AG04450 (cell line): ENCODE results near the gene GGTLC2. TPM values are rescaled to one million over a fixed set of nuclear protein-coding genes. Genes with fewer than 3 reads are reported as not detected.

Experiments used
- CTCF ChIA-PET: fragments of 300-600, 350-600 bp; formaldehyde crosslinking; extraction: SDS; loops from one replicate; lab custom pipeline; 2022; ENCODE audit warnings: antibody characterized with exemption, inconsistent platforms; lab: Charles Lee
- POLR2A ChIA-PET: fragments of 350-600 bp; formaldehyde crosslinking; extraction: SDS; loops from one replicate; lab custom pipeline; 2021; ENCODE audit warnings: antibody characterized with exemption, inconsistent platforms; lab: Yijun Ruan, JAX
- DNase-seq: peaks from one replicate; pipeline ENCODE4 v3.0.0-alpha.2; 2011; ENCODE audit warnings: low read depth, low spot score
- H3K27ac ChIP-seq: one replicate; pipeline ENCODE4 v1.5.1; 2012; ENCODE audit warnings: low read depth, low read length, control low read depth
- H3K27me3 ChIP-seq: one replicate; pipeline ENCODE4 v1.6.0; 2012; ENCODE audit warnings: low read length; ENCODE audit not compliant: control insufficient read depth, insufficient read depth
- H3K4me3 ChIP-seq: 2 replicates; pipeline ENCODE4 v1.5.1; 2011; ENCODE audit warnings: mild to moderate bottlenecking, low read depth, low read length, control low read depth
- H3K9me3 ChIP-seq: 2 replicates; pipeline ENCODE4 v1.5.1; 2012; ENCODE audit warnings: low read length; ENCODE audit not compliant: control insufficient read depth, insufficient read depth
- polyA plus RNA-seq: library from polyadenylated mRNA; depleted of rRNA; stranded (reverse); fragments of >200 nt; gene quantifications from 2 replicates; pipeline ENCODE4 v1.2.3, GENCODE V29; 2011
- TF ChIP-seq, protein P1 (sequence below): IDR thresholded peaks from 2 replicates; pipeline ENCODE4 v1.5.1; 2011; ENCODE audit warnings: low read depth, low read length, control low read depth, inconsistent platforms

Gene GGTLC2
- polyA plus RNA-seq, 1 experiment: not detected

DNA sequence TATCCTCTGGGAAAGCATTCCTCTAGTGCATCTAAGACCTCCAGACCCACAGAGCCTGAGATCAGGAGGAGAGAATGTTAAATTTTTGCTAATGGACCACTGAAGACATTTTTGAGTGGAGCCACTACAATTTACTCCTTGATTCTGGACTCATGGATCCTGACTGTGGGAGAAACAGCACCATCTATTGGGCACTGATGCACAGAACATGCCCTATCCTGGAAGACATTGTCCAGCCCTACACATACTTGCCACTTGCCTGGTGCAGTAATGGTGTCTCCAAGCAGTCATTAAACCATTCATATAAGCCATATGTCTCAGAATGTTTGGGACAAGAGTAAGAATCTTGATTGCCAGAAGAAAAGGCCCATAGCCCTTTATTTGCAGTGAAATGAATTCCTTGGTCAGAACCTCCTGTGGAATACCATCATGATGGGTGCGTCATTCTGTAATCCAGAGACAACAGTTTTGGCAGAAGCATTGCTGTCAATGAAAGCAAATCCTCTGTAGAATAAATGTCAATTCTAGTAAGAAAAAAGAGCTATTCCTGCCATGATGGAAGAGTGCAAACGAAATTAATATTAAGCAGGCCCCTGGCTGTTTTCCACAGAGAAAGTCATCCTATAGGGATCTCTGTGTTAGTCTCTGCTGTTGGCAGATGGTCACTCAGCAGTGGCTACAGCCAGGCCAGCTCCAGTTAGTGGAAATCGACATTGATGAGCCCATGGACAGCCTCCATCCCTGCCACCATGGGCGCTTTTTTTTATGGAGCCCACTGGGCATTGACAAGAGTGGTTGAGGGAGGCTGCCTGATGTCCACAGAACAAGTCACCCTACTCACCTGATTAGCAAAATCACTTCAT lies 43.5 kb downstream of the GGTLC2 start:
- CTCF ChIA-PET: interaction anchor here (0.6 to 1.0 kb wide), 6 partner anchors 21 to 97 kb away, joined by 3 to 6 read pairs (median 4); no protein-coding TSS in a partner anchor
- POLR2A ChIA-PET: no interaction called here
- Histone ChIP-seq H3K4me3 (no peak overlapping the region), H3K27me3 (peaks cover 7% of the 10 kb centered on the region), H3K27ac (no peak overlapping the region), H3K9me3 (no peaks in the 10 kb centered on the region)
- TF ChIP-seq, protein P1, sequence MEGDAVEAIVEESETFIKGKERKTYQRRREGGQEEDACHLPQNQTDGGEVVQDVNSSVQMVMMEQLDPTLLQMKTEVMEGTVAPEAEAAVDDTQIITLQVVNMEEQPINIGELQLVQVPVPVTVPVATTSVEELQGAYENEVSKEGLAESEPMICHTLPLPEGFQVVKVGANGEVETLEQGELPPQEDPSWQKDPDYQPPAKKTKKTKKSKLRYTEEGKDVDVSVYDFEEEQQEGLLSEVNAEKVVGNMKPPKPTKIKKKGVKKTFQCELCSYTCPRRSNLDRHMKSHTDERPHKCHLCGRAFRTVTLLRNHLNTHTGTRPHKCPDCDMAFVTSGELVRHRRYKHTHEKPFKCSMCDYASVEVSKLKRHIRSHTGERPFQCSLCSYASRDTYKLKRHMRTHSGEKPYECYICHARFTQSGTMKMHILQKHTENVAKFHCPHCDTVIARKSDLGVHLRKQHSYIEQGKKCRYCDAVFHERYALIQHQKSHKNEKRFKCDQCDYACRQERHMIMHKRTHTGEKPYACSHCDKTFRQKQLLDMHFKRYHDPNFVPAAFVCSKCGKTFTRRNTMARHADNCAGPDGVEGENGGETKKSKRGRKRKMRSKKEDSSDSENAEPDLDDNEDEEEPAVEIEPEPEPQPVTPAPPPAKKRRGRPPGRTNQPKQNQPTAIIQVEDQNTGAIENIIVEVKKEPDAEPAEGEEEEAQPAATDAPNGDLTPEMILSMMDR: peak; percentile 84
- DNase-seq: peak; percentile 38

DNA sequence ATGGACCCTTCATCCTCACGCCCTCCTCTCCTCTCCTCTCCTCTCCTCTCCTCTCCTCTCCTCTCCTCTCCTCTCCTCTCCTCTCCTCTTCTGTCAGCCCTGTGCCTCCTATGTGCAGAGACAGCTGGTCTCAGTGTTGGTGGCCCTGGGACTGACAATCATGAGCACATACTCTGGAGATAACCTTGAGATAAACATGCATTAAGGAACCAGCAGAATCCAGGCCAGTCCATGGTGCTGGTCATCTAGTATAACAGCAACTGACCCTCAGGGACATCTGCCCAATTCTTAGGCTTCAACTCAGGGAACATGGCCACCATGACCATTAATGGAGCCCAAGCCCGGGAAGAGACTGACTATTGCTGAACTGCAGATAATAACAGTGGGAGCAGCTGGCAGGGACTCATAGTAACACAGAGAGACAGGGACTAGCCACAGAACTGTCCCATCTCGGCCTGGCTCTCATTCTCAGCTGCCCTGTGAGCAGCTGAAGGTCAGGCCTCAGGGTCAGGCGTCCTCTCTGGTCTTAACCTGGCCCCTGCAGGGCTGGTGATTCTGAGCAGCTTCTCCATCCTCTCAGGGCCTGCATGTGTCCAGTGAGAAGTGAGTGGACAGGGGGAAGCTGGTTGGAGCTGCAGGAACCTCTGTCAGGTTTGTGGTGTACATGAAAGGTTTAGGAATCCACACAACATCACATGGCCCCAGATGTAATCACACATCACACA lies 45.4 kb downstream of the GGTLC2 start:
- H3K27me3 ChIP-seq: peaks cover 7% of the 10 kb centered on the region
- TF ChIP-seq, protein P1: no peak
- CTCF ChIA-PET: interaction anchor here (0.7 to 1.5 kb wide), 4 partner anchors 20 to 186 kb away, joined by 3 to 11 read pairs (median 4); no protein-coding TSS in a partner anchor
- POLR2A ChIA-PET: no interaction called here
- no peak overlapping the region for H3K4me3 ChIP-seq
- DNase-seq: no peak
- H3K27ac ChIP-seq: no peak overlapping the region
- H3K9me3 ChIP-seq: no peaks in the 10 kb centered on the region

DNA sequence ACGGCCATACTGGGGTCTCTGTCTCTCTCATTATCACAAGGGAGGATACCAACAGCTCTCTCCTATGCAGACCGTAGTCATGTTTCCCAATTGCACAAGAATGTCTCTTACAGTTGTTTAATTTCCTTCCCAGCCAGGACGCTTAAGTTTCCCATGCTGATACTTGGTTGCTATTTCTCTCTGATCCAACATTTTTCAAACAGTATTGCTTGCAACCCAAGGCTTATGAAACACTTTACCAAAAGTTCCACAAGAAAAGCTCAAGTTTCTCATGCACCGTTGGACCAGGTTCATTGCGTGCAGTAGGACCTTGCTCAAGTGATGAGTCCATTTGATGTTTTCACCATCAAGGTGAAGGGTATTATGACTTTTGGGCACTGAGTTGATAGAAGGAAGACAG lies 46.6 kb downstream of the GGTLC2 start:
- no peak overlapping the region for H3K27ac ChIP-seq
- TF ChIP-seq, protein P1: no peak
- ChIA-PET POLR2A (no interaction called here), CTCF (interaction anchor here (1.0 to 1.2 kb wide), 3 partner anchors 13 to 19 kb away, joined by 3 read pairs; no protein-coding TSS in a partner anchor)
- no peak overlapping the region for H3K4me3 ChIP-seq
- H3K27me3 ChIP-seq: peaks cover 7% of the 10 kb centered on the region
- no peaks in the 10 kb centered on the region for H3K9me3 ChIP-seq
- no peak for DNase-seq

DNA sequence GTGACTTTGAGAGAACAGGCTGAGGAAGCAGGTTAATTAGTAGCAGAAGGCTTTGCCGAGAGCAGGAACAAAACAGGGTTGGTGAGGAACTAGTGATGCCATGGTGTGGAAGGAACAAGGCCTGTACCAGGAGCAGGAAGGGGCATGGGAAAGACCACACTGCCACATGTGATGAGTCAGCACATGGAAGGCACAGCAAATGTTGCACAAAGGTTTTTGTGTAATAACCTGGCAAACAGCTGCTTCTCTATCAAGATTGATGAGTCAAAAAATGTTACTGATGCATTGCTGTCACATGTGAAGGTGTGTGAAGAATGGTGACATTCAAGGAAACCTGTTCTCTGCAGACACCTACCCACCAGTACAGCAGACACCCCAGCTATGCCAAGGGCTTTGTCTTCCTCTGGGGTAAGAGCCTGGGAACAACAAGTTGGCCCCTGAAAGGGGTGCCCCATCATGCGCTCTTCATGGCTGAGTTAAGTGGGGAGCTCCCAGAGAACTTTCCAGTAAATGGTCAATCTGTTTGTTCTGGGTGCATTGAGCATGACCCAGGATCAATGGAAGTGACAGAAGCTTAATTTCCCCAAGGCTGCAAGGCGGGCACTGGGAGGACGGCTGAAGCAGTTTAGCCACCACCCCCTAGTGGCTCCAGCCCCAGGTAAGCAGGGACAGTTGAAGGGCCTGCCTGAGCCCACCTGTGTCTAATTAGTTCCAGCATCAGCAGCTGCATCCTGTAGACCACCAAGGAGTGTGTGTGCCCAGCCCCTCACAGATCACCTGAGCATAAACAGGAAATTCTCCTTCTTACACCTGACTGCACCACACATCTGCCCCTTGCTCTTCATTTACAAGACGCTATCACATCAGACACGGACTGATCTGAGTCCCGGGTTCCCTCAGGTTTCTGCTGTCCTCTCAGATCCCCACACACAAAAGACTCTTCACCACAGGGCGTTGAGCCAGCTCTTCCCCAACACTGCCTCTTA lies 47.6 kb downstream of the GGTLC2 start:
- DNase-seq: no peak
- POLR2A ChIA-PET: no interaction called here
- Histone ChIP-seq H3K9me3 (no peaks in the 10 kb centered on the region), H3K27me3 (peaks cover 7% of the 10 kb centered on the region), H3K27ac (no peak overlapping the region), H3K4me3 (no peak overlapping the region)
- CTCF ChIA-PET: interaction anchor here (0.6 to 1.2 kb wide), 5 partner anchors 12 to 33 kb away, joined by 3 to 8 read pairs (median 3); no protein-coding TSS in a partner anchor
- TF ChIP-seq, protein P1: no peak
